HL-60 (cell line): Measurements from ENCODE around the gene SCARB2.

ENCODE experiments used
- CTCF ChIP-seq: IDR thresholded peaks from one replicate; pipeline ENCODE4 v1.5.1; 2011; ENCODE audit warnings: low read length, control low read depth, inconsistent platforms; ENCODE audit not compliant: insufficient read depth
- REST ChIP-seq: IDR thresholded peaks from 2 replicates; pipeline ENCODE4 v1.6.1; 2012; ENCODE audit warnings: low read depth; ENCODE audit not compliant: insufficient replicate concordance

- TF ChIP-seq CTCF, result no peak
- TF ChIP-seq REST, result no peak
Measured at GRCh38 chr4:76206222-76206942, 7.2 kb downstream of the SCARB2 start.
